Measurements from ENCODE around the gene COPG2.
"Not testable (repeated sequence)": the region's sequence is repeated elsewhere in the genome, so short reads cannot be mapped to it uniquely, and the experiment has no call there.

Gene COPG2

DNA sequence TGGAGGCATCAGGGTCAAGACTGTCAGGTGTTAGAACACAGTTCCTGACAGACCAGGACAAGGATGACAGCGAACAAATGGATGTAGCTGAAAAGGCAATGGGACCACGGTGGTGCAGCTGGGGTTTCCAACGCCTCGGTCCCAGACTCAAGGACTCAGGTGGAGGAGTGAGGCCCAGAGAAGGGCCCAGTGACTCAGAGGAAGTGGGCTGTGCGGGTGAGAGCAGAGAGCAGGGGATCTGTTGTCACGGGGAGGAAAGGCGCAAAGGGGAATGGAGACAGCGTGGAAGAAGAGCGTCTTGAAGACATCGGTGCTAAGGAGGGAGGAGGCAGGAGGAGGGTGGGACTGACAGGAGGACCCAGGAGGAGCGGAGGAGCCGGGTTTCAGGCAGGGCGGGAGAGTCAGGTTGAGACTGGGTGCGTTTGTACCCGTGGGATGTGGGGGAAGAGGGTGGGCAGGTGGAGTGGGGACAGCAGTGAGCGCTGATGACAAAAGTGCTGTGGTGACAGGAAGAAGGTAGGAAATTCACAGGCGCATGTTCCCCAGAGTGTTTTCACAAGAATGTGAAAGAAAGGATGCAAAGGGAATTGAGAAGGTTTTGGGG lies 140.7 kb downstream of the COPG2 start:
- not testable (repeated sequence) for DNase-seq; H3K36me3 Mint-ChIP-seq (ENCODE audit: insufficient read depth); H3K9me3 Mint-ChIP-seq; H3K27ac Mint-ChIP-seq; H3K27me3 Mint-ChIP-seq; H3K4me1 Mint-ChIP-seq (ENCODE audit: low read depth in 2 of 2)
- ATAC-seq (replicated peaks): peak; percentile 59
- H3K4me3 Mint-ChIP-seq: peak overlapping the region in 1 of 2 donors; percentile 26

GRCh38 chr7:130524628-130525027 lies 143.9 kb downstream of the COPG2 start:
- DNase-seq: no peak
- Mint-ChIP-seq H3K27me3 (no peaks in the 10 kb centered on the region), H3K4me3 (no peak overlapping the region), H3K36me3 (ENCODE audit: insufficient read depth) (no peaks in the 10 kb centered on the region), H3K4me1 (ENCODE audit: low read depth in 2 of 2) (no peaks in the 10 kb centered on the region), H3K9me3 (no peaks in the 10 kb centered on the region), H3K27ac (no peak overlapping the region)
- ATAC-seq (replicated peaks): no peak

DNA sequence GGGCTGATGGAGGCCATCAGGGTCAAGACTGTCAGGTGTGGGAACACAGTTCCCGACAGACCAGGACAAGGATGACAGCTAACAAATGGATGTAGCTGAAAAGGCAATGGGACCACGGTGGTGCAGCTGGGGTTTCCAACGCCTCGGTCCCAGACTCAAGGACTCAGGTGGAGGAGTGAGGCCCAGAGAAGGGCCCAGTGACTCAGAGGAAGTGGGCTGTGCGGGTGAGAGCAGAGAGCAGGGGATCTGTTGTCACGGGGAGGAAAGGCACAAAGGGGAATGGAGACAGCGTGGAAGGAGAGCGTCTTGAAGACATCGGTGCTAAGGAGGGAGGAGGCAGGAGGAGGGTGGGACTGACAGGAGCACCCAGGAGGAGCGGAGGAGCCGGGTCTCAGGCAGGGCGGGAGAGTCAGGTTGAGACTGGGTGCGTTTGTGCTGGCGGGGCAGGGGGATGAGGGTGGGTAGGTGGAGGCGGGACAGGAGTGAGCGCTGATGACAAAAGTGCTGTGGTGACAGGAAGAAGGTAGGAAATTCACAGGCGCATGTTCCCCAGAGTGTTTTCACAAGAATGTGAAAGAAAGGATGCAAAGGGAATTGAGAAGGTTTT lies 144.9 kb downstream of the COPG2 start:
- H3K9me3 Mint-ChIP-seq; H3K36me3 Mint-ChIP-seq (ENCODE audit: insufficient read depth); H3K4me1 Mint-ChIP-seq (ENCODE audit: low read depth in 2 of 2); DNase-seq; H3K27me3 Mint-ChIP-seq; H3K27ac Mint-ChIP-seq; H3K4me3 Mint-ChIP-seq: not testable (repeated sequence)
- ATAC-seq (replicated peaks): peak; percentile 43

- H3K9me3 Mint-ChIP-seq: no peaks in the 10 kb centered on the region
- no peaks in the 10 kb centered on the region for H3K4me1 Mint-ChIP-seq (ENCODE audit: low read depth in 2 of 2)
Measured at GRCh38 chr7:130521258-130521951, 147.1 kb downstream of the COPG2 start.

GRCh38 chr7:130515315-130516040 lies 153.1 kb downstream of the COPG2 start:
- no peaks in the 10 kb centered on the region for H3K4me1 Mint-ChIP-seq (ENCODE audit: low read depth in 2 of 2)
- no peaks in the 10 kb centered on the region for H3K36me3 Mint-ChIP-seq (ENCODE audit: insufficient read depth)
- H3K27ac Mint-ChIP-seq: no peak overlapping the region
- DNase-seq: no peak
- H3K9me3 Mint-ChIP-seq: no peaks in the 10 kb centered on the region
- H3K27me3 Mint-ChIP-seq: no peaks in the 10 kb centered on the region
- H3K4me3 Mint-ChIP-seq: no peak overlapping the region
- no peak for ATAC-seq (replicated peaks)

More at GRCh38 chr7:130521258-130521951, 147.1 kb downstream of the COPG2 start:
- Mint-ChIP-seq H3K4me3 (no peak overlapping the region), H3K27me3 (no peaks in the 10 kb centered on the region), H3K36me3 (ENCODE audit: insufficient read depth) (no peaks in the 10 kb centered on the region), H3K27ac (no peak overlapping the region)
- DNase-seq (no peak), ATAC-seq (replicated peaks) (no peak)

DNA sequence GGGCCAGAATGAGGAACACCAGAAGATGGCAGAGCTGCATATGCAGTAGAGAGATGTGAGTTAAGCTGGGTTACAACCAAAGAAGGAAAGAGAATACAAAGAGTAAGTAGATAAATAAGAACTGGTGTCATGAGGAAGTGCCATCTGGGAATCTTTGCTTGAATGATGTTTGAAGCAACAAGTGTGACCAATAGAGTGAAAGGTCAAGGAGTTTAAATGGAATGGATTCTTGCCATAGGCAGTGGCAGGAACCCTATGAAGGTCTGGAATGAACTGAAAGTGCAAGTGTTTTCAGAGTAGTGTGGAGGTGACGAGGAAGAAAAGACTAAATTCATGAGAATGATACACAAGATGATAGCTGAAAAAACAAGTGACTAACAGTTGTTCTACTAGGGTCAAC lies 155.1 kb downstream of the COPG2 start:
- Mint-ChIP-seq H3K9me3 (no peaks in the 10 kb centered on the region), H3K27ac (no peak overlapping the region), H3K4me3 (no peak overlapping the region), H3K36me3 (ENCODE audit: insufficient read depth) (no peaks in the 10 kb centered on the region), H3K27me3 (no peaks in the 10 kb centered on the region), H3K4me1 (ENCODE audit: low read depth in 2 of 2) (no peaks in the 10 kb centered on the region)
- ATAC-seq (replicated peaks) (no peak), DNase-seq (no peak)

DNA sequence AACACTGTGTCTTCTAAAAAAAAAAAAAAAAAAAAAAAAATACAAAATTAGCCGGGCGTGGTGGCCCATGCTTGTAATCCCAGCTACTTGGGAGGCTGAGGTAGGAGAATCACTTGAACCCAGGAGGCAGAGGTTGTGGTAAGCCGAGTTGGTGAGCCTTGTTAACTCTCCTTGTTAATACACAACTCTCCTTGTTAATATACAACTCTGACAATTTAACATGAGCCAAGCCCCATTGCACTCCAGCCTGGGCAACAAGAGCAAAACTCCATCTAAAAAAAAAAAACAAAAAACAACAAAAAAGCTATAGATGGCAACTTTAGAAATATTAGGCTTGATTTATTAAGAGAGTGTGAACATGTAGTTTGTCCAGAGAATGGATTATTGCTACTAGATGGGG lies 156.5 kb downstream of the COPG2 start:
- H3K9me3 Mint-ChIP-seq; H3K27me3 Mint-ChIP-seq; DNase-seq; H3K4me3 Mint-ChIP-seq; H3K27ac Mint-ChIP-seq; H3K4me1 Mint-ChIP-seq (ENCODE audit: low read depth in 2 of 2); H3K36me3 Mint-ChIP-seq (ENCODE audit: insufficient read depth); ATAC-seq (replicated peaks): not testable (repeated sequence)

DNA sequence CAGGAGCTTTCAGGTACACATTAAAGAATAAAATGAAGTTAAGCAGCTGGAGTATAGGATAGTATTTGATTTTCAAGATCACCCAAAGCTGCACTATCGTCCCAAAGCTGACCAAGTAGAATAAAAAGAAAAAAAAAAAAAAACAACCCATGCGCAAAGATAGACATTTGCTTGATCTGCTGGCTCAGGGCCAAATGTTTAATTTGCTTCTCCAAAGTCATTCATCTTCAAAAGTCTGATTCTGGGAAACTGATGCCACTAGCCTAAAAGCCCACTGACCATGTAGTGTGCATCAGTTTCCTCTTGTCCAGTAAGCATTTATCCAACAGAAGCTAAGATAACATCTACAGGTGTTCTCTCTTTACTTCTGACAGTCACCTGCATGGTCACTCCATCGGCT lies 162.2 kb downstream of the COPG2 start:
- Mint-ChIP-seq H3K27ac (no peak overlapping the region), H3K9me3 (no peaks in the 10 kb centered on the region), H3K36me3 (ENCODE audit: insufficient read depth) (peaks cover 9% of the 10 kb centered on the region), H3K27me3 (no peaks in the 10 kb centered on the region), H3K4me1 (ENCODE audit: low read depth in 2 of 2) (no peaks in the 10 kb centered on the region), H3K4me3 (no peak overlapping the region)
- no peak for DNase-seq
- no peak for ATAC-seq (replicated peaks)

DNA sequence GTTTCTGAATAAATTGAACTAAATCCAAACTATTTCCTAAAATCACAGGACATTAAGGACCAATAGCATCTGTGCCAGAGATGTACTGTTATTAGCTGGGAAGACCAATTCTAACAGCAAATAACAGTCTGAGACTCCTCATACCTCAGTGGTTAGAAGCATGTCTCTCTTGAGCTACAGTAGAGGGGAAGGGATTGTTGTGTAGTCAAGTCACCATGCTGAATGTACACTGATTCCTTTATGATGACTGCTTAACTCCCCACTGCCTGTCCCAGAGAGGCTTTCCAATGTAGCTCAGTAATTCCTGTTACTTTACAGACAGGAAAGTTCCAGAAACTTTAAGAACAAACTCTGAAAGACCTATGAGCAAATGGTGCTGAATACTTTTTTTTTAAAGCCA lies 162.8 kb downstream of the COPG2 start:
- Mint-ChIP-seq H3K36me3 (ENCODE audit: insufficient read depth) (peaks cover 9% of the 10 kb centered on the region), H3K27ac (no peak overlapping the region), H3K4me1 (ENCODE audit: low read depth in 2 of 2) (no peaks in the 10 kb centered on the region), H3K4me3 (no peak overlapping the region), H3K9me3 (no peaks in the 10 kb centered on the region), H3K27me3 (no peaks in the 10 kb centered on the region)
- DNase-seq (no peak), ATAC-seq (replicated peaks) (no peak)

GRCh38 chr7:130500910-130501309 lies 167.6 kb downstream of the COPG2 start:
- no peak for ATAC-seq (replicated peaks)
- Mint-ChIP-seq H3K9me3 (no peaks in the 10 kb centered on the region), H3K27me3 (no peaks in the 10 kb centered on the region), H3K4me3 (no peak overlapping the region), H3K27ac (no peak overlapping the region), H3K36me3 (ENCODE audit: insufficient read depth) (peaks cover 8% of the 10 kb centered on the region), H3K4me1 (ENCODE audit: low read depth in 2 of 2) (no peaks in the 10 kb centered on the region)
- DNase-seq: no peak

DNA sequence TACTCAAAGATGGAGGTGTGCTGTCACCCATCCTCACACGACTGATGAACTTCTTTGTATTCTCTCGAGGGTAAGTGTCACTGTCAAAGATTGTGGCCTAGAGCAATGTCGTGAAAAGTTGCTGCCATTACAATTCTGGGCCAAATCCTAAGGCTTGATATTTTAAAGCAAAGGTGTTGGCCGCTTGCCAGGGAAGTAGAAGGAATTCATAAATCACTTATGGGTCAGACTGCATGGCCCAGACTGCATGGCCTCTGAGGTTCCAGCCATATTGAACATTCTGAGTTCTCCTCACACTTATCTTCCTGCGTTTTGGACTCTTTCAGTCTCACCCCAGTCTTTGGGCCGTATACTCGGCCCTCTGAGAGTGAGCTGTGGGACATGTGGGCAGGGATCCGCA lies 168.1 kb downstream of the COPG2 start:
- peaks cover 8% of the 10 kb centered on the region for H3K36me3 Mint-ChIP-seq (ENCODE audit: insufficient read depth)
- DNase-seq (no peak), ATAC-seq (replicated peaks) (no peak)
- no peaks in the 10 kb centered on the region for H3K4me1 Mint-ChIP-seq (ENCODE audit: low read depth in 2 of 2)
- no peak overlapping the region for H3K27ac Mint-ChIP-seq
- no peaks in the 10 kb centered on the region for H3K9me3 Mint-ChIP-seq
- H3K27me3 Mint-ChIP-seq: no peaks in the 10 kb centered on the region
- no peak overlapping the region for H3K4me3 Mint-ChIP-seq

DNA sequence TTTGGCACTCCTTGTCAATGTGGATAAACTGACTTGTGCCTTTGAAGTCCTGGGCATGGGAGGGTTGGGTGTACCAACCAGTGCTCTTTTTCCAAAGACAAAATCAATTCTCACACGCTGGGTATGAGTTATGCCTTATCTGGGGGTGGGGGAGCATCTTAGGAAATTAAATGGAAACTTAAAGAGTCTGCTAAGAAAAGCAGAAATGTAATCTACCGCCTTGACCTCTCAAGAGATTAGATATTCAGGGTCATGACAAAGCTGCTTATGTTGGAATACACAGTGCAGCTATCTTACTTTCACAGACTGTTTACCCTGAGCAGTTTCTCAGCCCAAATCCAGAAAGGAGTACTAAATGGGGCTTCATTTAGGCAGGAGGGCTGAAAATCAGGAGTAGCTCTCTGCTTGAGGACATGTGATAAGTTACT lies 174.1 kb downstream of the COPG2 start:
- Mint-ChIP-seq H3K4me1 (ENCODE audit: low read depth in 2 of 2) (peaks cover 7 to 8% of the 10 kb centered on the region in 2 donors), H3K36me3 (ENCODE audit: insufficient read depth) (peaks cover 8% of the 10 kb centered on the region), H3K27me3 (peaks cover 37 to 47% of the 10 kb centered on the region in 2 donors), H3K9me3 (no peaks in the 10 kb centered on the region), H3K27ac (no peak overlapping the region), H3K4me3 (no peak overlapping the region)
- no peak for ATAC-seq (replicated peaks)
- no peak for DNase-seq

DNA sequence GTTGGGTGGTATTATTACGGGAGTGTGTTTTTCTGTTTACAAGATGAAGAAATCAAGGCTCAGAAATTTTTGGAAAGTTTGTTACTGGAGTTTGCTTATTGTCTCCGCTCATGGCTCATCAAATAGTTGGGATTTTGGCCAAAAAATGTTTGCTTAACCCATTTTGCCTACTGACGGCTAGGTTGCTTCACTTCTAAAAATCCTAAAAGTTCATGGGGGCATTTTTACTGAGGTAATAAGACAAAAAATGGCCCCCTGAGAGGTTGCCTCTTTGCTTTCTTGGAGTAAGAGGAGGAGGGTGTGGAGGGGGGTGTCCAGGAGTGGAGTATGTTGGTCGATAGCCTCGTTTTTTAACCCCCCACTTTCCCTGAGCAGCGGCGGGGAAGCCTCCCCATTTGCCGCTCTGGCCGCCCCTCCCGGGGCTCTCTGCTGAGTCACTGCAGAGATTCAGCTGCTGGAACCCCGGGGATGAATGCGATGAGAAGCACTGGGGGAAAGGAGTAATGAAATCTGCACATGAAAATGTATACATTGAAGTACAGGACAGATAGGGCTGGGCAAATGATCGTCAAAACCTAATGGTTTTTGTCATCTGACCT lies 175.2 kb downstream of the COPG2 start:
- no peak for ATAC-seq (replicated peaks)
- H3K4me3 Mint-ChIP-seq: no peak overlapping the region
- peaks cover 37 to 58% of the 10 kb centered on the region in 2 donors for H3K27me3 Mint-ChIP-seq
- peaks cover 8% of the 10 kb centered on the region for H3K36me3 Mint-ChIP-seq (ENCODE audit: insufficient read depth)
- no peak for DNase-seq
- no peaks in the 10 kb centered on the region for H3K9me3 Mint-ChIP-seq
- peak overlapping the region in 1 of 2 donors; percentile 19 for H3K27ac Mint-ChIP-seq
- peaks cover 7 to 8% of the 10 kb centered on the region in 2 donors for H3K4me1 Mint-ChIP-seq (ENCODE audit: low read depth in 2 of 2)

Measured in effector memory CD8-positive, alpha-beta T cell (primary cell).